ENCODE data around the gene TSC22D1.

TSC22D1 gene

GRCh38 chr13:44403461-44404056 lies 172.6 kb downstream of the TSC22D1 start:
- TF ChIP-seq TAF1 (IDR thresholded peaks at IDR 0.05; ENCODE audit: borderline replicate concordance, insufficient read depth, low read length) (no peak), FOXP2 (optimal IDR thresholded peaks at IDR 0.05; ENCODE audit: borderline replicate concordance, extremely low read depth, extremely low read length, insufficient read depth) (no peak), SIN3A (IDR thresholded peaks at IDR 0.05; ENCODE audit: borderline replicate concordance, insufficient read depth, low read length) (no peak), REST (IDR thresholded peaks at IDR 0.05; ENCODE audit: insufficient read depth in 1 of 2, low read depth in 2 of 2, low read length in 2 of 2) (no peak), POLR2AphosphoS5 (IDR thresholded peaks at IDR 0.05; ENCODE audit: low read depth, low read length) (no peak)

- TF ChIP-seq REST (IDR thresholded peaks at IDR 0.05; ENCODE audit: insufficient read depth in 1 of 2, low read depth in 2 of 2, low read length in 2 of 2) (no peak), SIN3A (IDR thresholded peaks at IDR 0.05; ENCODE audit: borderline replicate concordance, insufficient read depth, low read length) (no peak), POLR2AphosphoS5 (IDR thresholded peaks at IDR 0.05; ENCODE audit: low read depth, low read length) (no peak), TAF1 (IDR thresholded peaks at IDR 0.05; ENCODE audit: borderline replicate concordance, insufficient read depth, low read length) (no peak), FOXP2 (optimal IDR thresholded peaks at IDR 0.05; ENCODE audit: borderline replicate concordance, extremely low read depth, extremely low read length, insufficient read depth) (no peak)
Observed at GRCh38 chr13:44402899-44403445, 173.2 kb downstream of the TSC22D1 start.

- TF ChIP-seq REST (IDR thresholded peaks at IDR 0.05; ENCODE audit: insufficient read depth in 1 of 2, low read depth in 2 of 2, low read length in 2 of 2): no peak
Observed at GRCh38 chr13:44401577-44401976, 174.6 kb downstream of the TSC22D1 start.

GRCh38 chr13:44400736-44401135 lies 175.4 kb downstream of the TSC22D1 start:
- TF ChIP-seq FOXP2 (optimal IDR thresholded peaks at IDR 0.05; ENCODE audit: borderline replicate concordance, extremely low read depth, extremely low read length, insufficient read depth) (no peak), POLR2AphosphoS5 (IDR thresholded peaks at IDR 0.05; ENCODE audit: low read depth, low read length) (no peak), SIN3A (IDR thresholded peaks at IDR 0.05; ENCODE audit: borderline replicate concordance, insufficient read depth, low read length) (no peak), REST (IDR thresholded peaks at IDR 0.05; ENCODE audit: insufficient read depth in 1 of 2, low read depth in 2 of 2, low read length in 2 of 2) (no peak), TAF1 (IDR thresholded peaks at IDR 0.05; ENCODE audit: borderline replicate concordance, insufficient read depth, low read length) (no peak)

- TF ChIP-seq POLR2AphosphoS5 (IDR thresholded peaks at IDR 0.05; ENCODE audit: low read depth, low read length) (no peak), REST (IDR thresholded peaks at IDR 0.05; ENCODE audit: insufficient read depth in 1 of 2, low read depth in 2 of 2, low read length in 2 of 2) (no peak), TAF1 (IDR thresholded peaks at IDR 0.05; ENCODE audit: borderline replicate concordance, insufficient read depth, low read length) (no peak), FOXP2 (optimal IDR thresholded peaks at IDR 0.05; ENCODE audit: borderline replicate concordance, extremely low read depth, extremely low read length, insufficient read depth) (no peak), SIN3A (IDR thresholded peaks at IDR 0.05; ENCODE audit: borderline replicate concordance, insufficient read depth, low read length) (no peak)
Observed at GRCh38 chr13:44399074-44399473, 177.1 kb downstream of the TSC22D1 start.

Data from PFSK-1 (cell line).